ENCODE results near the gene SALL2.

The SALL2 gene

GRCh38 chr14:21494902-21495762 lies 31.0 kb downstream of the SALL2 start:
- in situ Hi-C loops (cut with MboI; ENCODE audit: low sequenced_read_pairs): no loop called here

- in situ Hi-C loops (cut with MboI; ENCODE audit: low sequenced_read_pairs): no loop called here
Observed at GRCh38 chr14:21486640-21487087, 39.5 kb downstream of the SALL2 start.

- in situ Hi-C loops (cut with MboI; ENCODE audit: low sequenced_read_pairs): no loop called here
Observed at GRCh38 chr14:21476925-21477681, 49.0 kb downstream of the SALL2 start, which contains the start of the genes RAB2B and TOX4. Gene RAB2B (minus strand): TSS chr14:21476959. CDS start chr14:21476872, 87 bp downstream. Gene TOX4 (plus strand): TSS chr14:21477195. CDS start chr14:21477279, 84 bp downstream.

GRCh38 chr14:21476523-21476924 lies 49.6 kb downstream of the SALL2 start:
- in situ Hi-C loops (cut with MboI; ENCODE audit: low sequenced_read_pairs): no loop called here

- in situ Hi-C loops (cut with MboI; ENCODE audit: low sequenced_read_pairs): no loop called here
Observed at GRCh38 chr14:21475767-21476522, 50.2 kb downstream of the SALL2 start.

Measured in HL-60/S4 treated with phorbol 12-myristate 13-acetate at 8.2 ng/mL for 4 days and 3 days (cell line).